ENCODE data around the gene SUGCT.

Gene SUGCT

GRCh38 chr7:40541336-40541735 is 406.5 kb downstream of the SUGCT start:
- no peak for DNase-seq

GRCh38 chr7:40542982-40543741 is 408.4 kb downstream of the SUGCT start:
- no peak for DNase-seq

- DNase-seq: no peak
Observed at GRCh38 chr7:40544221-40544723, 409.5 kb downstream of the SUGCT start.

- DNase-seq: no peak
Observed at GRCh38 chr7:40544871-40545303, 410.1 kb downstream of the SUGCT start.

GRCh38 chr7:40545739-40546138 is 410.9 kb downstream of the SUGCT start:
- no peak for DNase-seq

- DNase-seq: no peak
Observed at GRCh38 chr7:40546616-40547501, 412.1 kb downstream of the SUGCT start.

- no peak for DNase-seq
Observed at GRCh38 chr7:40549372-40550039, 414.7 kb downstream of the SUGCT start.

GRCh38 chr7:40551685-40552576 is 417.1 kb downstream of the SUGCT start:
- no peak for DNase-seq

- DNase-seq: no peak
Observed at GRCh38 chr7:40560672-40561071, 425.9 kb downstream of the SUGCT start.

- no peak for DNase-seq
Observed at GRCh38 chr7:40566879-40567278, 432.1 kb downstream of the SUGCT start.

- DNase-seq: no peak
Observed at GRCh38 chr7:40569326-40569725, 434.5 kb downstream of the SUGCT start.

- no peak for DNase-seq
Observed at GRCh38 chr7:40570223-40570622, 435.4 kb downstream of the SUGCT start.

GRCh38 chr7:40571796-40572195 is 437.0 kb downstream of the SUGCT start:
- no peak for DNase-seq

- no peak for DNase-seq
Observed at GRCh38 chr7:40572810-40573465, 438.1 kb downstream of the SUGCT start.

GRCh38 chr7:40579401-40579800 is 444.6 kb downstream of the SUGCT start:
- no peak for DNase-seq

GRCh38 chr7:40580776-40581175 is 446.0 kb downstream of the SUGCT start:
- DNase-seq: no peak

GRCh38 chr7:40582539-40582938 is 447.7 kb downstream of the SUGCT start:
- no peak for DNase-seq

- DNase-seq: no peak
Observed at GRCh38 chr7:40583667-40584444, 449.1 kb downstream of the SUGCT start.

- no peak for DNase-seq
Observed at GRCh38 chr7:40584667-40585433, 450.0 kb downstream of the SUGCT start.

- DNase-seq: no peak
Observed at GRCh38 chr7:40586197-40586596, 451.4 kb downstream of the SUGCT start.
